Measurements from ENCODE around the gene PARVG.

- TF ChIP-seq CTCF (IDR thresholded peaks at IDR 0.05; ENCODE audit: low read depth, low read length): no peak
- no peak; the same call in 1 of the 2 replicates for TF ChIP-seq MAX (IDR thresholded peaks at IDR 0.05; ENCODE audit: low read depth, low read length)
- TF ChIP-seq POLR2A (IDR thresholded peaks at IDR 0.05; ENCODE audit: extremely low read depth, insufficient read length): peak; percentile 53
- TF ChIP-seq MYC (IDR thresholded peaks at IDR 0.05; ENCODE audit: low read depth, low read length): peak; percentile 57; the same call in 1 of the 2 replicates
Measured at GRCh38 chr22:44182588-44183286, 2.0 kb downstream of the PARVG start.

Data from NB4 (cell line).